Loucy (cell line): Measurements from ENCODE around the gene PCNT.

ENCODE experiments used
- H2AFZ ChIP-seq: fragments of 200-600 bp; sonication (generic); 2 replicates; pipeline ENCODE4 v1.6.0; 2016; ENCODE audit warnings: antibody characterized with exemption, mild to moderate bottlenecking, low read length, moderate library complexity
- H3F3A ChIP-seq: fragments of 200-600 bp; 2 replicates; pipeline ENCODE4 v1.6.0; 2016; ENCODE audit warnings: antibody characterized with exemption, low read depth, mild to moderate bottlenecking
- H3K27me3 ChIP-seq: fragments of 200-600 bp; sonication (generic); 2 replicates; pipeline ENCODE4 v1.6.1; 2014; ENCODE audit warnings: low read length, mild to moderate bottlenecking; ENCODE audit not compliant: insufficient read depth, poor library complexity, severe bottlenecking
- H3K36me3 ChIP-seq: fragments of 200-600 bp; sonication (generic); 2 replicates; pipeline ENCODE4 v1.6.1; 2016; ENCODE audit warnings: low read length; ENCODE audit not compliant: insufficient read depth
- H3K4me1 ChIP-seq: fragments of 200-600 bp; sonication (generic); 2 replicates; pipeline ENCODE4 v1.5.1; 2014; ENCODE audit warnings: low read length, mild to moderate bottlenecking; ENCODE audit not compliant: insufficient read depth, poor library complexity, severe bottlenecking
- H3K4me2 ChIP-seq: fragments of 200-600 bp; sonication (generic); 2 replicates; pipeline ENCODE4 v1.6.0; 2014; ENCODE audit warnings: antibody characterized with exemption, low read length, low read depth, mild to moderate bottlenecking; ENCODE audit not compliant: poor library complexity, severe bottlenecking
- H3K4me3 ChIP-seq: fragments of 200-600 bp; sonication (generic); 2 replicates; pipeline ENCODE4 v1.5.1; 2014; ENCODE audit warnings: low read length, mild to moderate bottlenecking, mixed read lengths; ENCODE audit not compliant: poor library complexity, severe bottlenecking
- H3K79me2 ChIP-seq: fragments of 200-600 bp; sonication (generic); 2 replicates; pipeline ENCODE4 v1.6.1; 2014; ENCODE audit warnings: low read length; ENCODE audit not compliant: insufficient read depth
- H3K9ac ChIP-seq: fragments of 200-600 bp; sonication (generic); 2 replicates; pipeline ENCODE4 v1.6.0; 2014; ENCODE audit warnings: mild to moderate bottlenecking, low read depth, low read length, moderate library complexity; ENCODE audit not compliant: poor library complexity, severe bottlenecking
- H3K9me2 ChIP-seq: fragments of 200-600 bp; sonication (generic); replicated peaks from 2 replicates; pipeline ENCODE4 v1.6.1; 2016; ENCODE audit warnings: low read depth, low read length, mixed read lengths
- H3K9me3 ChIP-seq: fragments of 200-600 bp; sonication (generic); 2 replicates; pipeline ENCODE4 v1.6.1; 2014; ENCODE audit warnings: mild to moderate bottlenecking, antibody characterized with exemption, low read length, low read depth; ENCODE audit not compliant: insufficient read depth
- H4K20me1 ChIP-seq: fragments of 200-600 bp; sonication (generic); 2 replicates; pipeline ENCODE4 v1.6.0; 2014; ENCODE audit warnings: antibody characterized with exemption, low read length, mild to moderate bottlenecking; ENCODE audit not compliant: insufficient read depth, poor library complexity, severe bottlenecking
- EZH2phosphoT487 ChIP-seq: fragments of 200-600 bp; IDR thresholded peaks from 2 replicates; pipeline ENCODE4 v1.6.1; 2018; ENCODE audit warnings: antibody characterized with exemption, mild to moderate bottlenecking, moderate library complexity, borderline replicate concordance
- TF ChIP-seq, protein P1 (sequence below): fragments of 200-600 bp; sonication (generic); conservative IDR thresholded peaks from 2 replicates; pipeline ENCODE4 v1.5.1; 2014; ENCODE audit warnings: mild to moderate bottlenecking, antibody characterized with exemption, low read length

PCNT gene

DNA sequence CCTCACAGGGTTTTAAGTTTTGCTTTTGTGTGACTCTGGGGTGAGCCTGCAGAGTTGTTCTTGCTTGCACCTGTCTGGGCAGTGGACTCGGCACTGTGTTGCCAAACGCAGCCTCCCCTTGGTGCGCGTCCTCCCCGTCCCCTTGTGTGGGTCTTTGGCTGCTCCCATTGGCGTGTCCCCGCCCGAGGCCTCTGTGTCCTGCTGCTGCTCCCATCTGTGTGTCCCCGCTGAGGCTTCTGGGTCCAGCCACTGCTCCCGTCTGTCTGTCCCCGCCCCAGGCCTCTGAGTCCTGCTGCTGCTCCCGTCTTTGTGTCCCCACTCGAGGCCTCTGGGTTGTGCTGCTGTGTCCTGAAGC lies 62.8 kb downstream of the PCNT start:
- Histone ChIP-seq H3K9me2 (no peaks in the 10 kb centered on the region), H3F3A (peaks cover 2% of the 10 kb centered on the region; the same call in 1 of the 2 replicates), H3K4me2 (no peak overlapping the region), H3K9ac (no peak overlapping the region), H3K36me3 (peaks cover 92% of the 10 kb centered on the region; the same call in 1 of the 2 replicates), H3K9me3 (peaks cover 3% of the 10 kb centered on the region; the same call in 1 of the 2 replicates), H3K27me3 (no peaks in the 10 kb centered on the region), H3K4me1 (no peaks in the 10 kb centered on the region), H3K79me2 (peaks cover 26% of the 10 kb centered on the region; the same call in 1 of the 2 replicates), H3K4me3 (no peak overlapping the region), H4K20me1 (no peaks in the 10 kb centered on the region), H2AFZ (no peak overlapping the region)
- TF ChIP-seq, protein P1, sequence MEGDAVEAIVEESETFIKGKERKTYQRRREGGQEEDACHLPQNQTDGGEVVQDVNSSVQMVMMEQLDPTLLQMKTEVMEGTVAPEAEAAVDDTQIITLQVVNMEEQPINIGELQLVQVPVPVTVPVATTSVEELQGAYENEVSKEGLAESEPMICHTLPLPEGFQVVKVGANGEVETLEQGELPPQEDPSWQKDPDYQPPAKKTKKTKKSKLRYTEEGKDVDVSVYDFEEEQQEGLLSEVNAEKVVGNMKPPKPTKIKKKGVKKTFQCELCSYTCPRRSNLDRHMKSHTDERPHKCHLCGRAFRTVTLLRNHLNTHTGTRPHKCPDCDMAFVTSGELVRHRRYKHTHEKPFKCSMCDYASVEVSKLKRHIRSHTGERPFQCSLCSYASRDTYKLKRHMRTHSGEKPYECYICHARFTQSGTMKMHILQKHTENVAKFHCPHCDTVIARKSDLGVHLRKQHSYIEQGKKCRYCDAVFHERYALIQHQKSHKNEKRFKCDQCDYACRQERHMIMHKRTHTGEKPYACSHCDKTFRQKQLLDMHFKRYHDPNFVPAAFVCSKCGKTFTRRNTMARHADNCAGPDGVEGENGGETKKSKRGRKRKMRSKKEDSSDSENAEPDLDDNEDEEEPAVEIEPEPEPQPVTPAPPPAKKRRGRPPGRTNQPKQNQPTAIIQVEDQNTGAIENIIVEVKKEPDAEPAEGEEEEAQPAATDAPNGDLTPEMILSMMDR, result no peak
- no peak for TF ChIP-seq EZH2phosphoT487

DNA sequence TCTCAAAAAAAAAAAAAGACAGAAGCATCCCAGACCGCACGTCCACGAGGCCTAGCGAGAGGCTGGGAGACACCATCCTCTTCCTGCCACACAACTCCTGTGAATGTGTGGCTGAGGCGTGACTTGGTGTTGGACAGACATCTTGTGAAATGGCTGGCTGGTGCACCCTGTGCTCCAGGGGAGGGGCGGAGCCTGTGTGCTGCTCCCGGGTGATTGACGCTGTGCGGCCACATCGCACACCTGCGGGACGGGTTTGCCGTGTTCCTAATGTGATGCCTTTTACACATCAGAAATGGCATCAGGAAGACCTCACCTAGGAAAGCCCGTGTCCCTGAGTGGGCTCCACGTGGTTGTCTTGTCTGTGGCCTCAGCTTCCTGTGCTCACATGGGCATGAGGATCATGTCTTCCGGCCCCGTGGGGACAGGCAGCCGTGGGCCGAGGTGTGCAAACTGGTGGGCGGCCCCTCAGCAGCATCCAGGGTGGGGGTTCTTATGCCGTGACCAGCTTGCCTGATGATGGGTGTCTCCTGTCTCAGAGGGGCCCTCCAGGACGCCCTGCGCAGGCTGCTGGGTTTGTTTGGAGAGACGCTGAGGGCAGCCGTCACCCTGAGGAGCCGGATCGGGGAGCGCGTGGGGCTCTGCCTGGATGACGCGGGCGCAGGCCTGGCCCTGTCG lies 64.4 kb downstream of the PCNT start:
- H2AFZ ChIP-seq, result no peak overlapping the region
- no peaks in the 10 kb centered on the region for H3K9me2 ChIP-seq
- no peak overlapping the region for H3K9ac ChIP-seq
- no peak overlapping the region for H3K4me2 ChIP-seq
- H3K36me3 ChIP-seq, result peaks cover 87% of the 10 kb centered on the region; the same call in 1 of the 2 replicates
- no peak overlapping the region for H3K4me3 ChIP-seq
- peaks cover 3% of the 10 kb centered on the region; the same call in 1 of the 2 replicates for H3K9me3 ChIP-seq
- no peaks in the 10 kb centered on the region for H4K20me1 ChIP-seq
- no peaks in the 10 kb centered on the region for H3K27me3 ChIP-seq
- peaks cover 12% of the 10 kb centered on the region; the same call in 1 of the 2 replicates for H3K79me2 ChIP-seq
- H3K4me1 ChIP-seq, result no peaks in the 10 kb centered on the region
- H3F3A ChIP-seq, result no peaks in the 10 kb centered on the region
- TF ChIP-seq, protein P1, result no peak
- no peak for TF ChIP-seq EZH2phosphoT487

DNA sequence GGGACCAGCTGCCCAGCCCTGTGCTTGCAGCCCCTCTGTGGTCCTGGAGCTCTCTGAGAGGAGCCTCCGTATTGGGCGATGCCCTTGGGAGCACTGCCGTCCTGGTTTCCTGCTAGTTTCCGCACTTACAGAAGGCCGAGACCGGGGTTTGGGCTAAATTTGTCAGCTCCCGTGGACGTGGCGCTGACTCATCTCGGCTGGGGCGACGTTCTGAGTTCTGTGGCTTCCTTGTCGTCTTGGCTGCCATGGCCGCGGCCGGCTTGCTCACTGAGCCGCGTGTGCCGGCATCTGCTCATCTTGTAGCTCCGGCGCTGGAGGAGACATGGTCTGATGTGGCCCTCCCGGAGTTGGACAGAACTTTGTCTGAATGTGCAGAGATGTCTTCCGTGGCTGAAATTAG lies 64.9 kb downstream of the PCNT start:
- Histone ChIP-seq H3K79me2 (peaks cover 10% of the 10 kb centered on the region; the same call in 1 of the 2 replicates), H3K4me2 (no peak overlapping the region), H3K9me3 (peaks cover 3% of the 10 kb centered on the region; the same call in 1 of the 2 replicates), H2AFZ (no peak overlapping the region), H3K4me3 (no peak overlapping the region), H4K20me1 (no peaks in the 10 kb centered on the region), H3K9ac (no peak overlapping the region), H3F3A (no peaks in the 10 kb centered on the region), H3K4me1 (no peaks in the 10 kb centered on the region), H3K36me3 (peaks cover 90% of the 10 kb centered on the region; the same call in 1 of the 2 replicates), H3K9me2 (no peaks in the 10 kb centered on the region), H3K27me3 (no peaks in the 10 kb centered on the region)
- TF ChIP-seq, protein P1, result no peak
- no peak for TF ChIP-seq EZH2phosphoT487
